Cardiac fibroblast (primary cell): ENCODE results near the gene AMOT.

ENCODE experiments used
- DNase-seq, 2 donors: peaks; one replicate each; pipeline versions ENCODE4 v3.0.0 to v3.0.0-alpha.2; 2010; ENCODE audit warnings: low read depth in 2 of 2
- H3K4me3 ChIP-seq, 2 donors: replicated peaks in 1 of 2; 1 replicate in 1 of 2; 2 replicates in 1 of 2; pipeline ENCODE4 v1.5.1; 2011; ENCODE audit warnings: low read depth in 2 of 2, low read length in 2 of 2, mild to moderate bottlenecking in 2 of 2, moderate library complexity in 1 of 2
- TF ChIP-seq, protein P1 (sequence below): IDR thresholded peaks from one replicate; pipeline ENCODE4 v1.5.1; 2011; ENCODE audit warnings: low read depth, mild to moderate bottlenecking, low read length, inconsistent platforms

Gene AMOT

DNA sequence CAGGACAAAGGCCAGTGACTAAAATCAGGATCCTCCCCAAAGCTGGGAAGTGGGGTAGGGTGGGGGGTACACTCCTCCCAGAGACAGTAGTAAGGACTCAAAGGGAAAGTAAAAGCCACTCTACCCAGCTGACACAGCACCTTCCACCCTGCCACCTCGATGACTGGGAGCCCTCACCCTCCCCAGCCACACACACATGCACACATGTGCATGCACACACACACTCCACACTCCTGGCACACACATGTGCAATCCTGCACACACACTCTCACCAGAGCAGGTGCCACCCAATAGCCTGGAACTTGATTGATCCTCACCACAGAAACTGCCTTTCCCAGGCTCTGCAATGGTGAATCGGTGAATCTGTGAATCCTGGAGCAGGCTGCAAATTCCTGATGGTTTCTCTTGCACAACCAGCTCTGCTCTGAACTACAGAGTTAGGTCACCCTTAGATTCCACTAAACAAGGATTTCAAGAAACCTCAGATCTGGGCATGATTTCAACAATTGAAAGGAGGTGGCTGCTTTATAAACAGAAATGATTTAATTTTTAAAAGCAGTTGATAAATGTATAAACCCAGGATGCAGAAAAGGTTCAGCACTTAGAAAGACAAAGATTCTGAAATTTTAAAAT is 21.5 kb downstream of the AMOT start:
- no peak overlapping the region for H3K4me3 ChIP-seq
- TF ChIP-seq, protein P1, sequence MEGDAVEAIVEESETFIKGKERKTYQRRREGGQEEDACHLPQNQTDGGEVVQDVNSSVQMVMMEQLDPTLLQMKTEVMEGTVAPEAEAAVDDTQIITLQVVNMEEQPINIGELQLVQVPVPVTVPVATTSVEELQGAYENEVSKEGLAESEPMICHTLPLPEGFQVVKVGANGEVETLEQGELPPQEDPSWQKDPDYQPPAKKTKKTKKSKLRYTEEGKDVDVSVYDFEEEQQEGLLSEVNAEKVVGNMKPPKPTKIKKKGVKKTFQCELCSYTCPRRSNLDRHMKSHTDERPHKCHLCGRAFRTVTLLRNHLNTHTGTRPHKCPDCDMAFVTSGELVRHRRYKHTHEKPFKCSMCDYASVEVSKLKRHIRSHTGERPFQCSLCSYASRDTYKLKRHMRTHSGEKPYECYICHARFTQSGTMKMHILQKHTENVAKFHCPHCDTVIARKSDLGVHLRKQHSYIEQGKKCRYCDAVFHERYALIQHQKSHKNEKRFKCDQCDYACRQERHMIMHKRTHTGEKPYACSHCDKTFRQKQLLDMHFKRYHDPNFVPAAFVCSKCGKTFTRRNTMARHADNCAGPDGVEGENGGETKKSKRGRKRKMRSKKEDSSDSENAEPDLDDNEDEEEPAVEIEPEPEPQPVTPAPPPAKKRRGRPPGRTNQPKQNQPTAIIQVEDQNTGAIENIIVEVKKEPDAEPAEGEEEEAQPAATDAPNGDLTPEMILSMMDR = no peak
- peak; percentile 33 to 59 for DNase-seq

- no peak for DNase-seq
- H3K4me3 ChIP-seq = no peak overlapping the region
- TF ChIP-seq, protein P1 = no peak
Measured at GRCh38 chrX:112818114-112819007, 22.3 kb downstream of the AMOT start.

GRCh38 chrX:112816908-112817307 is 23.7 kb downstream of the AMOT start:
- TF ChIP-seq, protein P1 = no peak
- H3K4me3 ChIP-seq = no peak overlapping the region
- no peak for DNase-seq

DNA sequence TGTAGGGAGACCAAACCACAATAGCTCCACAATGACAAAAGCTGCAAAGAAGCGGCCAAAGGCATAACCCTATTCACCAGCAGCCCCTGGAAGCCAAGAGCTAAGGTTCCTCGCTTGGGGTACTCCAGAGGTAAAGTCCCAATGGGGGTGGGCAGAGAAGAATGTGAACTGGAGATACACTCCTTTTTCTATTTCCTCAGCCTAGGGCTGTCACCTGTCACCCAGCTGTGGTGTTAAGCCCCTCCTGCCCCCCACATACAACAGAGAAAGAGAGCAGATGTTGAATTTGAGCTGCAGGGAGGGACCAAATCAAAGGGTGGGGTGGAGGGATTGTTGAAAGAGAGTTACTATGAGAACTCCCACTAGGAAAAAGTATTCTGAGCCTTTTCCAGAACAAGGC is 26.1 kb downstream of the AMOT start:
- H3K4me3 ChIP-seq = no peak overlapping the region
- TF ChIP-seq, protein P1 = no peak
- no peak for DNase-seq

- TF ChIP-seq, protein P1 = no peak
- DNase-seq = no peak
- H3K4me3 ChIP-seq = no peak overlapping the region
Measured at GRCh38 chrX:112812741-112813140, 27.9 kb downstream of the AMOT start.

DNA sequence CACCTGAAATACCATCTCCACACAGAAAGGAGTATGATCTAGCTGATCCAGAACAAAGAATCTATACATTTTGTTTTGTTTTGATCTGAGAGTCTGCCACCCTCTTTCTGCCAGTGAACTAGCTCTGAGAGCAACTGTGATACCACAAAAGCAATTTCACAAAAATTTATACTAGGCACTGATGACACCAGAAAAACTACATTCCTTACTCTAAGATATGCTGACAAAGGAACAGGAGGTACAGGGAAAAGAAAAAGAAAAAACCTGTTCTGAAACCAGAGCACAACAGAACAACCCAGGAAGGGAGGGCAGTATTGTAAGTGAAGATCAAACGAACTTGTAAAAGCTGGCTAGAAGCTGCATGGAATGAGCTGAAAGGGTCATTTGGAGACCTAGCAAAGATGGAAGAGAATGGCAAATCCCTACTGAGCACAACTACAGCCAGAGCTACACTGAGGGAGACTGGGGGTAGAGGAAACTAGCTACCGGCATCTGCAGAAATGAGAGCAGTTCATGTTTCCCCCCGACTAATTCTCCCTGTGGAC is 31.9 kb downstream of the AMOT start:
- TF ChIP-seq, protein P1 = no peak
- H3K4me3 ChIP-seq = no peak overlapping the region
- DNase-seq = no peak
